Breast epithelium (tissue), 4 donors: ENCODE results near the gene HMGCLL1. TPM values are rescaled to one million over a fixed set of nuclear protein-coding genes. Genes with fewer than 3 reads are reported as not detected.
A peak's percentile ranks its signal among the peaks of the same experiment; 100 is the strongest.

Source experiments
- DNase-seq, 2 donors: peaks; one replicate each; pipeline ENCODE4 v3.0.0-alpha.2; 2019; ENCODE audit warnings: low spot score in 2 of 2
- H3K27ac ChIP-seq, 2 donors: fragments of 200-600 bp; sonication (generic) in 1 of 2; one replicate each; pipeline ENCODE4 v1.5.1; 2016 to 2019; ENCODE audit warnings: mild to moderate bottlenecking in 1 of 2
- H3K27me3 ChIP-seq, 2 donors: fragments of 200-600 bp; sonication (generic) in 1 of 2; one replicate each; pipeline versions ENCODE4 v1.5.1 to v1.6.0; 2017 to 2019; ENCODE audit warnings: control low read depth in 1 of 2, mild to moderate bottlenecking in 1 of 2
- H3K36me3 ChIP-seq: fragments of 200-600 bp; one replicate; pipeline ENCODE4 v1.5.1; 2019
- H3K4me1 ChIP-seq, 2 donors: fragments of 200-600 bp; sonication (generic); one replicate each; pipeline ENCODE4 v1.5.1; 2016 to 2019; ENCODE audit warnings: control low read depth in 1 of 2
- H3K4me3 ChIP-seq, 3 donors: fragments of 200-600 bp; sonication (generic); 1 replicate in 2 of 3; 2 replicates in 1 of 3; pipeline ENCODE4 v1.5.1; 2016 to 2019; ENCODE audit warnings: mild to moderate bottlenecking in 3 of 3, moderate library complexity in 2 of 3
- H3K9me3 ChIP-seq, 2 donors: fragments of 200-600 bp; sonication (generic) in 1 of 2; one replicate each; pipeline ENCODE4 v1.5.1; 2016 to 2019; ENCODE audit warnings: control low read depth in 1 of 2
- CTCF ChIP-seq, 3 donors: fragments of 450-650 bp; IDR thresholded peaks; one replicate each; pipeline ENCODE4 v1.5.1; 2016 to 2017; ENCODE audit warnings: antibody characterized with exemption in 3 of 3, mild to moderate bottlenecking in 3 of 3, moderate library complexity in 3 of 3
- POLR2A ChIP-seq: fragments of 450-650 bp; IDR thresholded peaks from one replicate; pipeline ENCODE4 v1.6.1; 2016; ENCODE audit warnings: antibody characterized with exemption, mild to moderate bottlenecking, moderate library complexity
- POLR2AphosphoS5 ChIP-seq, 3 donors: sonication (generic); formaldehyde crosslinking; IDR thresholded peaks; one replicate each; pipeline ENCODE4 v1.6.1; 2017; ENCODE audit warnings: antibody characterized with exemption in 3 of 3
- intact Hi-C: fragments of 100-400 bp; cut with DNase I; formaldehyde crosslinking; loops from one replicate; pipeline ENCODE4 v1.15.1; 2023; ENCODE audit warnings: low total_unique reads
- total RNA-seq, 3 donors: library from RNA; depleted of rRNA; stranded (reverse); fragments of >200 nt; gene quantifications; one replicate each; pipeline ENCODE4 v1.1.0, GENCODE V29; 2016

Gene HMGCLL1
- total RNA-seq, 3 donors from 2014 or later: 2.6 to 6.9 (median 3.7) TPM

GRCh38 chr6:55569638-55570037 lies 9.4 kb downstream of the HMGCLL1 start:
- peak overlapping the region in 1 of 2 donors; percentile 35 for H3K27ac ChIP-seq
- no peak for DNase-seq
- no peak overlapping the region for H3K4me3 ChIP-seq
- peaks cover 0 to 8% of the 10 kb centered on the region in 2 donors for H3K9me3 ChIP-seq
- H3K36me3 ChIP-seq: no peaks in the 10 kb centered on the region
- TF ChIP-seq POLR2A (no peak), CTCF (IDR thresholded peaks at IDR 0.05) (no peak), POLR2AphosphoS5 (IDR thresholded peaks at IDR 0.05) (no peak)
- no peaks in the 10 kb centered on the region for H3K27me3 ChIP-seq
- H3K4me1 ChIP-seq: no peaks in the 10 kb centered on the region
- intact Hi-C loops: no loop called here

- intact Hi-C loops: no loop called here
- Histone ChIP-seq H3K9me3 (peaks cover 0 to 8% of the 10 kb centered on the region in 2 donors), H3K36me3 (no peaks in the 10 kb centered on the region), H3K4me3 (no peak overlapping the region), H3K4me1 (no peaks in the 10 kb centered on the region), H3K27ac (peak overlapping the region; percentile 27 to 35), H3K27me3 (no peaks in the 10 kb centered on the region)
- TF ChIP-seq POLR2A: no peak
- peak in 1 of 3 donors; percentile 22 for TF ChIP-seq POLR2AphosphoS5 (IDR thresholded peaks at IDR 0.05)
- no peak for DNase-seq
Observed at GRCh38 chr6:55568808-55569439, 10.1 kb downstream of the HMGCLL1 start.

GRCh38 chr6:55567558-55567957 lies 11.4 kb downstream of the HMGCLL1 start:
- no peaks in the 10 kb centered on the region for H3K36me3 ChIP-seq
- H3K9me3 ChIP-seq: no peaks in the 10 kb centered on the region
- H3K4me1 ChIP-seq: no peaks in the 10 kb centered on the region
- peak overlapping the region in 1 of 2 donors; percentile 36 for H3K27ac ChIP-seq
- no peaks in the 10 kb centered on the region for H3K27me3 ChIP-seq
- no peak overlapping the region for H3K4me3 ChIP-seq
- no peak for DNase-seq
- intact Hi-C loops: no loop called here
- no peak for TF ChIP-seq POLR2A

- no peak for DNase-seq
- no peak for TF ChIP-seq CTCF (IDR thresholded peaks at IDR 0.05)
- no peak for TF ChIP-seq POLR2A
- no peak for TF ChIP-seq POLR2AphosphoS5 (IDR thresholded peaks at IDR 0.05)
- Histone ChIP-seq H3K9me3 (no peaks in the 10 kb centered on the region), H3K27ac (no peak overlapping the region), H3K27me3 (no peaks in the 10 kb centered on the region), H3K36me3 (no peaks in the 10 kb centered on the region), H3K4me1 (no peaks in the 10 kb centered on the region), H3K4me3 (no peak overlapping the region)
- intact Hi-C loops: no loop called here
Observed at GRCh38 chr6:55566036-55566710, 12.8 kb downstream of the HMGCLL1 start.

- no peaks in the 10 kb centered on the region for H3K4me1 ChIP-seq
- no peak overlapping the region for H3K4me3 ChIP-seq
- H3K27me3 ChIP-seq: no peaks in the 10 kb centered on the region
- H3K9me3 ChIP-seq: no peaks in the 10 kb centered on the region
- intact Hi-C loops: no loop called here
- DNase-seq: no peak
- no peak overlapping the region for H3K27ac ChIP-seq
- TF ChIP-seq CTCF (IDR thresholded peaks at IDR 0.05): no peak
- TF ChIP-seq POLR2A: no peak
- TF ChIP-seq POLR2AphosphoS5 (IDR thresholded peaks at IDR 0.05): no peak
- H3K36me3 ChIP-seq: no peaks in the 10 kb centered on the region
Observed at GRCh38 chr6:55562318-55562717, 16.7 kb downstream of the HMGCLL1 start.

- intact Hi-C loops: no loop called here
- Histone ChIP-seq H3K36me3 (no peaks in the 10 kb centered on the region), H3K9me3 (no peaks in the 10 kb centered on the region), H3K27me3 (no peaks in the 10 kb centered on the region), H3K4me3 (no peak overlapping the region), H3K27ac (no peak overlapping the region), H3K4me1 (no peaks in the 10 kb centered on the region)
- TF ChIP-seq POLR2AphosphoS5 (IDR thresholded peaks at IDR 0.05): no peak
- no peak for TF ChIP-seq POLR2A
- TF ChIP-seq CTCF (IDR thresholded peaks at IDR 0.05): no peak
- DNase-seq: no peak
Observed at GRCh38 chr6:55560290-55560885, 18.6 kb downstream of the HMGCLL1 start.
